Measurements from ENCODE around the gene MFAP2.

The MFAP2 gene

DNA sequence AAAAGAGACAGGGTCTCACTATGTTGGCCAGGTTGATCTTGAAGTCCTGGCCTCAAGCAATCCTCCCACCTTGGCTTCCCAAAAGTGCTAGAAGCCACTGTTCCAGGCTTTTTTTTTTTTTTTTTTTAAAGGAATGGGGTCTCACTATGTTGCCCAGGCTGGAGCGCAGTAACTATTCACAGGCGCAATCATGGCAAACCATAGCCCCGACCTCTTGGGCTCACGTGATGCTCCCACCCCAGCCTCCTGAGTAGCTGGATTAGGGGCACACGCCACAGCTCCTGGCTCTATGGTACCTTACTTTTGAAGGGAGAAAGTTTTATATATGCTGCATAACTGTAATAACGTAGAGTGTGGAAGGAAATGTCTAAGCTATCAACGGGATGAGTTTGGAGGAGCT lies 37.0 kb upstream of the MFAP2 start:
- TF ChIP-seq, protein P1, sequence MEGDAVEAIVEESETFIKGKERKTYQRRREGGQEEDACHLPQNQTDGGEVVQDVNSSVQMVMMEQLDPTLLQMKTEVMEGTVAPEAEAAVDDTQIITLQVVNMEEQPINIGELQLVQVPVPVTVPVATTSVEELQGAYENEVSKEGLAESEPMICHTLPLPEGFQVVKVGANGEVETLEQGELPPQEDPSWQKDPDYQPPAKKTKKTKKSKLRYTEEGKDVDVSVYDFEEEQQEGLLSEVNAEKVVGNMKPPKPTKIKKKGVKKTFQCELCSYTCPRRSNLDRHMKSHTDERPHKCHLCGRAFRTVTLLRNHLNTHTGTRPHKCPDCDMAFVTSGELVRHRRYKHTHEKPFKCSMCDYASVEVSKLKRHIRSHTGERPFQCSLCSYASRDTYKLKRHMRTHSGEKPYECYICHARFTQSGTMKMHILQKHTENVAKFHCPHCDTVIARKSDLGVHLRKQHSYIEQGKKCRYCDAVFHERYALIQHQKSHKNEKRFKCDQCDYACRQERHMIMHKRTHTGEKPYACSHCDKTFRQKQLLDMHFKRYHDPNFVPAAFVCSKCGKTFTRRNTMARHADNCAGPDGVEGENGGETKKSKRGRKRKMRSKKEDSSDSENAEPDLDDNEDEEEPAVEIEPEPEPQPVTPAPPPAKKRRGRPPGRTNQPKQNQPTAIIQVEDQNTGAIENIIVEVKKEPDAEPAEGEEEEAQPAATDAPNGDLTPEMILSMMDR (IDR thresholded peaks at IDR 0.05; ENCODE audit: low read depth, low read length, missing control alignments), result no peak
- no peak for DNase-seq
- in situ Hi-C loops (cut with HindIII; ENCODE audit: low pct_ligation_motif_present, low sequenced_read_pairs), result no loop called here

DNA sequence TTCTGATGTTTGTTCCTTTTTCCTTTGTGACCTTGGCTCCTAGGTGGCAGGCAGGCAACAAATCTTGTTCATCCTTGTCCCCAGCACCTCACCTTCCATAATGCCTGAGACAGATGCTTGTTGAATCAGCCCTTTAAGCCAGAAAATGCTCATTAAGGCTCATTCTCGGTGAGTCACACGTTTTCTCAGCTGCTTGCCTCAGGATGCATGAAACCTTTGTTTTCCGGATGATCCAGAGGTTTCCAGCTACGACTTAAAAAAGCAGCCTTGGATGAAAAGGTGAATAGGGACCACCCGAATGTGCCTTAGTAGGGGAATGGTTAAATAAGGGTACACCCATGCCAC lies 35.9 kb upstream of the MFAP2 start:
- in situ Hi-C loops (cut with HindIII; ENCODE audit: low pct_ligation_motif_present, low sequenced_read_pairs), result no loop called here
- Histone ChIP-seq H3K27ac (no peak overlapping the region), H3K36me3 (replicated peaks) (peaks cover 32% of the 10 kb centered on the region), H3K27me3 (replicated peaks) (no peaks in the 10 kb centered on the region), H3K4me3 (ENCODE audit: low read depth, low read length) (no peak overlapping the region)
- TF ChIP-seq, protein P1 (IDR thresholded peaks at IDR 0.05; ENCODE audit: low read depth, low read length, missing control alignments), result no peak
- peak; percentile 53 for DNase-seq

More for the DNA sequence above, 37.0 kb upstream of the MFAP2 start:
- Histone ChIP-seq H3K27me3 (replicated peaks) (no peaks in the 10 kb centered on the region), H3K36me3 (replicated peaks) (peaks cover 44% of the 10 kb centered on the region), H3K27ac (no peak overlapping the region), H3K4me3 (ENCODE audit: low read depth, low read length) (no peak overlapping the region)

DNA sequence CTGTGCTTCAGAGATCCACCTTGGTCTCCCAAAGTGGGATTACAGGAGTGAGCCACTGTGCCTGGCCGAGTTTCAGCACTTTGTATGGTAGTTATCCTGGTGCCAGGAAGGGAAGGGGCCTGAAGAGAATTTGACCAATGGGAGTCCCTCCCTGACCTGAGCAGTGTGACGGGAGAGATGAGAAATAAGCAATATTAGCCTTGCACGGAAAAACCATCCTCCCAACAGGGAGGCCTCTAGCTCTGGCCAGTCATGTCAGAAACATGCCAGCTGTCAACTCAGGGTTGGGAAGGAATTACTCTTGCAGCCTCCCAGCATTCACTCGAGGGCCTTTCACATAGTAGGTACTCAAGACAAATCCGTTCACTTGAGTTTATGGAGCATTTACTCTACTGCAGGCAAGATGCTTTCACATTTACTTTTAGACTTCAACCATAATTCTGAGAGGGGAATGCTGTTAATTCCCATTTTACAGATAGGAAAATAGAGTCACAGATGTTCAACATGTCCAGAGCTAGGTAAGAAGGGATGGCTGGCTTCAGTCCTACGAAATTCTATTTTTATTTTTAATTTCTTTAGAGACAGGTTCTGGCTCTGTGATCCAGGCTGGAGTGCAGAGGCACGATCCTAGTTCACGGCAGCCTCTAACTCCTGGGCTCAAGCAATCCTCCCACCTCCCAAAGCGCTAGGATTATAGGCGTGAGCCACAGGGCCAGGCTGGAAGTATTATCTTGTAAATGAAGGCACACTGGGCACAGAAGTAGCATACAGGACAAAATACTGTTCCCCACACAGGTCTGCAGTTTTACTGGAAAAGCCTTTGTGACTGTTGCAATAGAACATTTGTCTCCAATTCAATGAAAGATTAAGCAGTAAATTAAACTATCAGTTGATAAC lies 34.5 kb upstream of the MFAP2 start:
- no peaks in the 10 kb centered on the region for H3K27me3 ChIP-seq (replicated peaks)
- peaks cover 19% of the 10 kb centered on the region for H3K36me3 ChIP-seq (replicated peaks)
- no peak overlapping the region for H3K4me3 ChIP-seq (ENCODE audit: low read depth, low read length)
- TF ChIP-seq, protein P1 (IDR thresholded peaks at IDR 0.05; ENCODE audit: low read depth, low read length, missing control alignments), result no peak
- in situ Hi-C loops (cut with HindIII; ENCODE audit: low pct_ligation_motif_present, low sequenced_read_pairs), result no loop called here
- H3K27ac ChIP-seq, result no peak overlapping the region
- no peak for DNase-seq

DNA sequence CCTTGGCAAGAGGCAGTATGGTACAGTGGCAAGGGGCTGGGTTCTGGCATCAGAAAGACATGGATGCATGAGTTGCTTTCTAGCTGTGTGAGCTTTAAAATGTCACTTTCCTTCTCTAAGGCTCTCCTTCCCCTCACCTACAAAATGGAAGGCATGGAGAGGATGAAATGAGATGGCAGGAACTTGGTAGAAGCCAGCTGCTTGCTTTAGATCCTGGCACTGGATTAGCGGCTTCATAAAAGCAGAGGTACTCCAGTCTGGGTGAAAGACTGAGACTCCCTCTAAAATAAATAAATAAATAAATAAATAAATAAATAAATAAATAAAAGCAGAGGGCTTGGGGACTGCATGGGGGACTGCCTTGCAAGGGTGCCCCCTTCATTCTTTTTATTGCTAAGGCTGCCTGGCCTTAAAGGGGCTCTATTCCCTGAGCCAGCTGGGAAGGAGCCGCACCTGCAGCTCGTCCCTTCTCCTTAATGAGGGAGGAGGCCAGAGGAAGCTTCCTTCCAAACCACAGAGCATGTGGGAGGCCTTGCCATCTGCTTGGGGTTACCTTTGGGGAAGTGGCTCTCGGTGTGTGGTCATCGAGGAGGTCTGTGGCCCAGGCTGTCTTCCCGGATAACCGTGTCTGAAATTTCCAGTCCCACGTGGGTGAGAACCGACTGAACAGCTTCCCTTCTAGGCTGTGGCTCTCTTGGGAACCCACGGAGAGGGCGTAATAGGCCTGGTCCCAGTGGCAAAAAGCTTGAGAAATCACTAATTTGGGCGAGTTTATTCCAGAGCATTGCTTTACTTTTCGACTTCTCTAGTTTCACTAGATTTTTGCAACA lies 33.3 kb upstream of the MFAP2 start:
- H3K4me3 ChIP-seq (ENCODE audit: low read depth, low read length), result no peak overlapping the region
- no peaks in the 10 kb centered on the region for H3K27me3 ChIP-seq (replicated peaks)
- no peak for DNase-seq
- TF ChIP-seq, protein P1 (IDR thresholded peaks at IDR 0.05; ENCODE audit: low read depth, low read length, missing control alignments), result no peak
- no peak overlapping the region for H3K27ac ChIP-seq
- peaks cover 8% of the 10 kb centered on the region for H3K36me3 ChIP-seq (replicated peaks)
- in situ Hi-C loops (cut with HindIII; ENCODE audit: low pct_ligation_motif_present, low sequenced_read_pairs), result no loop called here

DNA sequence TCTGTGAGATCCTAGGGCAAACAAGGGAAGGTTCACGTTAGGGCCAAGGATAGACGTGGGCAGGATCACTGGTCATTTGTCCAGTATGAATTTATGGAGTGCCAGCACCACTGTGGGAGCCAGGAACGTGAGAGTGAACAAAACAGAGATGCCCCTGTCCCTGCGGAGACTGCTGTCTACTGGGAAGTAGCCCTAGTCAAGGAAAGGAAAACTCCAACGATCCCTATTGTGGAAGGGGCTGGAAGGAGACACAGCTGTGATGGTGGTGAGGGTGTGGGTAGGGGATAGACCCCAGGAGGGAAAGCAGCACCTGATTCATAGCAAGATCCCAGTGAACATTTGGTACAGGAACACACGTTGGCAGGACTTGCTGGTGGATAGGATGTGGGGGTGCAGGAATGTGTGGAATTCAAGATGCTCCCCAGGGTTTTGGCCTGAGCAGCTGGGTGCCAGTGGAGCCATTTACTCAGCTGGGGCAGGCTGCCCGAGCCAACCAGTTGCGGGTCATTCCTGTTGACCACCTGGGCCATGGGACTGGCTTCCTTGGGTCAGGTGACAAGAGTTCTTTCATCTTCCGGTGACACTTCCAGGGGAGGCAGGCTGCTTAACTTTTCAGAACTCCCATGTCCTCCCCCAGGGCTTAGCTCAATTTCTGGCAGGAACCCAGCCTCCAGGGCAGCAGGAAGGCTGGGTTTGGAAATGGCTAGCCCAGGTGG lies 32.5 kb upstream of the MFAP2 start:
- in situ Hi-C loops (cut with HindIII; ENCODE audit: low pct_ligation_motif_present, low sequenced_read_pairs), result no loop called here
- Histone ChIP-seq H3K27ac (no peak overlapping the region), H3K36me3 (replicated peaks) (peaks cover 2% of the 10 kb centered on the region), H3K27me3 (replicated peaks) (no peaks in the 10 kb centered on the region), H3K4me3 (ENCODE audit: low read depth, low read length) (no peak overlapping the region)
- DNase-seq, result no peak
- TF ChIP-seq, protein P1 (IDR thresholded peaks at IDR 0.05; ENCODE audit: low read depth, low read length, missing control alignments), result no peak

Data from brain microvascular endothelial cell (primary cell).